Measurements from ENCODE around the gene JAK3. TPM values are rescaled to one million over a fixed set of nuclear protein-coding genes. Genes with fewer than 3 reads are reported as not detected.

JAK3 gene
- total RNA-seq, 1 donor from 2014 or later = 0.26 TPM

DNA sequence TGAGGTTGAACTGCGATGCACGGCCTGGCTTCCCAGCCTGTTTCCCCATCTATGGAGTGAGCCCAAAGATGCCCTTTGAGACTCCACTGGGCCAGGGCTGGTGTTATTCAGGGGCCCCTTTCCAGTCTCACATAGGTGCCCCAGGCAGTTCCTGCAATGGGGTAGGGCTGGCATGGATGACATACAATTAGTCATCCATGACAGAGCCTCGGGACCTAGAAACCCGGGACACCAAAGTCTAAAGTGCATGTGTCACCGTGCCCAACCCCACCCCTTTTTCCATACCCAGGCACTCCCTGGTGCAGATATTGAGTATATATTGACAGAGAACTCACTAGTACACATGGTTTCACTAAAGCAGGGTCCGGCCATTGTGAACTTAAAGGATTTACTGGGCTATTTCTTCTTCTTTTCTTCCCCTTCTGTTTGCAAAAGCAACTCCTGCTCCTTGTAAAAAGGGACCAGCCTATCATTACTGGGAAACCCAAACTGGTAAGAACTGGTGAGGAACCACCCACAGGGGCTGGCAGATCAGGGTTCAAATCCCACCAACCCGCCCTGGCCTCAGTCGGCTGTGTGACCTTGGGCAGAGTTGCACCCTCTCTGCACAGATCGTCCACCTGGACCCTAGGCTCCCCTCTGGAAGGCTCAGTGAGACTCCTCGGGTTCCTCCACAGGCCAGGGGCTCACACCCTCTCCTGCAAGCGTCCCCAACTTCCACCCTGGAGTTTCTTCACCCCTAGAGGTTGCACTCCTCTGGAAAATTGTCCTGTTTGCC is 50.2 kb downstream of the JAK3 start:
- peak; percentile 92 for DNase-seq (ENCODE audit: low read depth)
- TF ChIP-seq, protein P1, sequence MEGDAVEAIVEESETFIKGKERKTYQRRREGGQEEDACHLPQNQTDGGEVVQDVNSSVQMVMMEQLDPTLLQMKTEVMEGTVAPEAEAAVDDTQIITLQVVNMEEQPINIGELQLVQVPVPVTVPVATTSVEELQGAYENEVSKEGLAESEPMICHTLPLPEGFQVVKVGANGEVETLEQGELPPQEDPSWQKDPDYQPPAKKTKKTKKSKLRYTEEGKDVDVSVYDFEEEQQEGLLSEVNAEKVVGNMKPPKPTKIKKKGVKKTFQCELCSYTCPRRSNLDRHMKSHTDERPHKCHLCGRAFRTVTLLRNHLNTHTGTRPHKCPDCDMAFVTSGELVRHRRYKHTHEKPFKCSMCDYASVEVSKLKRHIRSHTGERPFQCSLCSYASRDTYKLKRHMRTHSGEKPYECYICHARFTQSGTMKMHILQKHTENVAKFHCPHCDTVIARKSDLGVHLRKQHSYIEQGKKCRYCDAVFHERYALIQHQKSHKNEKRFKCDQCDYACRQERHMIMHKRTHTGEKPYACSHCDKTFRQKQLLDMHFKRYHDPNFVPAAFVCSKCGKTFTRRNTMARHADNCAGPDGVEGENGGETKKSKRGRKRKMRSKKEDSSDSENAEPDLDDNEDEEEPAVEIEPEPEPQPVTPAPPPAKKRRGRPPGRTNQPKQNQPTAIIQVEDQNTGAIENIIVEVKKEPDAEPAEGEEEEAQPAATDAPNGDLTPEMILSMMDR (IDR thresholded peaks at IDR 0.05; ENCODE audit: insufficient read depth, low read length, severe bottlenecking) = no peak
- H3K36me3 ChIP-seq (ENCODE audit: control insufficient read depth, insufficient read depth, low read length) = no peaks in the 10 kb centered on the region
- no peak overlapping the region for H3K4me3 ChIP-seq (ENCODE audit: low read depth, low read length)
- FAIRE-seq = no peak
- H3K27me3 ChIP-seq (ENCODE audit: control insufficient read depth, insufficient read depth, low read length) = no peaks in the 10 kb centered on the region

DNA sequence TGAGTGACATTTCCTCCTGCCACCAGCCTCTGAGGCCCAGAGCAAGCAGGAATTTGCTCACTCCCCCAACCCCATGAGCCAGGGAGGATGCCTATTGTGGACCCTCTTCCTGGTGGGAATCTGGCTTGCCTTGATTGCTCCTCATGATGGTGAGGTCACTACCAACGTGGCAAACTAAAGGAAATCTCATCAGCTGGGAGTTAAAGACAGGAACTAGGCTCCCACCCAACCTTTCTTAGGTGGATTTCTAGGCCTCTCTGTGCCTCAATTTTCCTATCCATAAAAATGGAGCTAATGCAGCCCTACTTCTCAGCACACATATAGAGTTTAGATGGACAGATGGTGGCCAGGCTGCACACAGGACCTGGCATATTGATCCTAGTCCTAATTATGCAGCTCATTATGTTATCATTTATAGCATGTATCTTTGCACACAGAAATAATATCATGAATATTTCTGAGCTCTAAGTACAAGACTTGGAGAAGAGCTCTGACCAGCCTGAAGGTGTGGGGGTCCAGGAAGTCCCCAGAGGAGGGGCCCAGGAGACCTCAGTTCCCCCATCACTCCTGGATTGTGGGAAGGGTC is 50.9 kb downstream of the JAK3 start:
- Histone ChIP-seq H3K27me3 (ENCODE audit: control insufficient read depth, insufficient read depth, low read length) (no peaks in the 10 kb centered on the region), H3K4me3 (ENCODE audit: low read depth, low read length) (no peak overlapping the region), H3K36me3 (ENCODE audit: control insufficient read depth, insufficient read depth, low read length) (no peaks in the 10 kb centered on the region)
- FAIRE-seq = peak; percentile 70
- TF ChIP-seq, protein P1 (IDR thresholded peaks at IDR 0.05; ENCODE audit: insufficient read depth, low read length, severe bottlenecking) = no peak
- DNase-seq (ENCODE audit: low read depth) = no peak

DNA sequence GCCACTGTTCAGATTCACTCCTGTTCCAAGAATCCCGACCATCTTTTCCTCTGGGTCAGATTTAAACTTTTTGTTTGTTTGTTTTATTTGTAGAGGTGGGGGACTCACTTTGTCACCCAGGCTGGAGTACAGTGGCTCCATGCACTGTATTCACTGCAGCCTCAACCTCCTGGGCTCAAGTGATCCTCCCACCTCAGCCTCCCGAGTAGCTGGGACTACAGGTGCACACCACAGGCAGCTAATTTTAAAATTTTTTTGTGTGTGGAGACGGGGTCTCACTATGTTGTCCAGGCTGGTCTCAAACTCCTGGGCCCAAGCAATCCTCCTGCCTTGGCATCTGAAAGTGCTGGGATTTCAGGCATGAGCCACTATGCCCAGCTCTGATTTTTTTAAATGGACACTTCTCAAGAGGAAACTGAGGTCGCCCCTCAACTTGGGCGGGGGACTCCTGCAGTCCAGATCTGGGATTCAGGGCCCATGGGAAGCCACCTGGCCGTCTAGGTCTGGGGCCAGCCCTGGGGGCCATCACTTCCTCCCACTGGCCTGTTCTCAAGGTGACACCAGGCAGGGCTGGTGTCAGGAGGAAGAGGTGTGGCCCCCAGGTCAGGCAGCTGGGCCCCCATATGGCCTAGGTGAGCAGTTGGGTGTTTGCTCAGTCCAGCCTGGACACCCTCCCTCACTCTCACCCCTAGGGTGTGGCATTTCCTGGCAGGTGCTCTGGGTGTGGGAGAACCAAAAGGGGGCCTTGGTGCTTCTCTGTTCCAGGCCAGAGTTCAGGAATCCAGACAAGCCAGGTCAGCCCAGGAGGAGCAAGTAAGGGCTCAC is 51.6 kb downstream of the JAK3 start:
- Histone ChIP-seq H3K4me3 (ENCODE audit: low read depth, low read length) (no peak overlapping the region), H3K36me3 (ENCODE audit: control insufficient read depth, insufficient read depth, low read length) (no peaks in the 10 kb centered on the region), H3K27me3 (ENCODE audit: control insufficient read depth, insufficient read depth, low read length) (no peaks in the 10 kb centered on the region)
- TF ChIP-seq, protein P1 (IDR thresholded peaks at IDR 0.05; ENCODE audit: insufficient read depth, low read length, severe bottlenecking) = no peak
- DNase-seq (ENCODE audit: low read depth) (no peak), FAIRE-seq (no peak)

DNA sequence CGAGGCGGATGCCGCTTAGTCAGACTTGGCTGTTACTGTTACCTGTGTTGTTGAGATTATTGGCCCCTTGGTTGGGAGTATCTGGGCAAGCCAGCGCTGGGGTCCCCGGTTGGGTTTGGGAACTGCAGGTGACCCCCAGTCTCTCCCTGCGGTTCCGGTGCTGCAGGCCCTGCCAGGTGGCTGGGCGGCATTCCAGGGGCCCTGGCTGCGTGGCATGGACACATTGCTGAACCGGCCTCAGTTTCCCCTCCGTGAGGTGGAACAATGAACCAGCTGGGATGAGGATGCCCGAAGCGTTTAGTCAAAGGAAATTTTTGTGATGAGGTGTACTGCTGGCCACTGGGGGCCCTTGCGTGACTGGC is 52.3 kb downstream of the JAK3 start:
- Histone ChIP-seq H3K36me3 (ENCODE audit: control insufficient read depth, insufficient read depth, low read length) (no peaks in the 10 kb centered on the region), H3K27me3 (ENCODE audit: control insufficient read depth, insufficient read depth, low read length) (no peaks in the 10 kb centered on the region), H3K4me3 (ENCODE audit: low read depth, low read length) (peak overlapping the region; percentile 40)
- no peak for FAIRE-seq
- no peak for DNase-seq (ENCODE audit: low read depth)
- TF ChIP-seq, protein P1 (IDR thresholded peaks at IDR 0.05; ENCODE audit: insufficient read depth, low read length, severe bottlenecking) = no peak

DNA sequence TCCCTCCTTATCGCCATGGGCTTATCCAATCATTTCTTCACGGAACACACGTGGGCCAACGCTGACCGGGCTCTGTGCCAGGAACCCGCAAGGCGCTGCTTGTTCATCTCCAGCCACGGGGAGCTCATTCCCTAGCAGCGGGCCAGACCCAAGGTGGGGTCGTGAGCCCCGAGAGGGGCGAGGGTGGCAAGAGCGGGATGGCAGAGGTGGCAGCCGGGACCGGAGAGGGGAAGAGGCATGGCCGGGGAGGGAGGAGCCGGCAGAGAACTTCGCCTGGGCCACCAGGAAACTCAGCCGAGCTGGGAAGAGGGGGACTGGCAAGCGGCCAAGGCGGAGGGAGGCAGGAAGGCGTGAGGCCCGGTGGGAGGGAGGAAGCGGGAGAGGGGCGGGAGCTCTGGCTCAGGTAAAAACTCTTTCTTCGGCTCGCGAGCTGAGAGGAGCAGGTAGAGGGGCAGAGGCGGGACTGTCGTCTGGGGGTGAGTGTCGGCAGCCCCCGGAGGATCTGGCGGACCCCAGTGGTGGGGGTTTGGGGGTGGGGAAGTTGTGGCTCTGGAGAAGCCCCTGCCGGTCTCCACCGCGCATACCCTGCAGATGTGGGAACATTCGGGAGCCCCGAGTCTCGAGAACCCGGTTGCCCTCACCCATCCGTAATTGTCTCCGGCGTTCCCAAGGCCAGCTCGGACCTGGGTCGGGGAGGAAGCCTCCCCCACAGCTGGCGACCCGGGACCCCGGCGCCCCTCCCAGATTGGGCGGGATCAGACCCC is 52.9 kb downstream of the JAK3 start, which contains the start of gene B3GNT3:
Gene B3GNT3, plus strand, starts transcription at position 408 of the 764 bp plus-strand sequence. CDS start 12,670 bp downstream, outside the sequence.
- Histone ChIP-seq H3K4me3 (ENCODE audit: low read depth, low read length) (peak within 1 kb of the TSS; percentile 40), H3K36me3 (ENCODE audit: control insufficient read depth, insufficient read depth, low read length) (no peaks in the 10 kb centered on the region), H3K27me3 (ENCODE audit: control insufficient read depth, insufficient read depth, low read length) (no peaks in the 10 kb centered on the region)
- TF ChIP-seq, protein P1 (IDR thresholded peaks at IDR 0.05; ENCODE audit: insufficient read depth, low read length, severe bottlenecking) = no peak
- no peak for FAIRE-seq
- peak; percentile 49 for DNase-seq (ENCODE audit: low read depth)

Measured in bronchial epithelial cell (primary cell).